Astrocyte (in vitro differentiated cells and primary cell): ENCODE data around the gene DOK5.

Source experiments
- EZH2 ChIP-seq: IDR thresholded peaks from 2 replicates; pipeline ENCODE4 v1.6.1; 2012; ENCODE audit warnings: mild to moderate bottlenecking, low read length, inconsistent platforms; ENCODE audit not compliant: insufficient read depth
- TF ChIP-seq, protein P1 (sequence below): IDR thresholded peaks from 2 replicates; pipeline ENCODE4 v1.5.1; 2011; ENCODE audit warnings: low read depth, mild to moderate bottlenecking, inconsistent platforms, low read length, moderate library complexity; ENCODE audit not compliant: insufficient read depth

GRCh38 chr20:54658525-54658924, 183.1 kb downstream of the DOK5 start:
- TF ChIP-seq, protein P1, sequence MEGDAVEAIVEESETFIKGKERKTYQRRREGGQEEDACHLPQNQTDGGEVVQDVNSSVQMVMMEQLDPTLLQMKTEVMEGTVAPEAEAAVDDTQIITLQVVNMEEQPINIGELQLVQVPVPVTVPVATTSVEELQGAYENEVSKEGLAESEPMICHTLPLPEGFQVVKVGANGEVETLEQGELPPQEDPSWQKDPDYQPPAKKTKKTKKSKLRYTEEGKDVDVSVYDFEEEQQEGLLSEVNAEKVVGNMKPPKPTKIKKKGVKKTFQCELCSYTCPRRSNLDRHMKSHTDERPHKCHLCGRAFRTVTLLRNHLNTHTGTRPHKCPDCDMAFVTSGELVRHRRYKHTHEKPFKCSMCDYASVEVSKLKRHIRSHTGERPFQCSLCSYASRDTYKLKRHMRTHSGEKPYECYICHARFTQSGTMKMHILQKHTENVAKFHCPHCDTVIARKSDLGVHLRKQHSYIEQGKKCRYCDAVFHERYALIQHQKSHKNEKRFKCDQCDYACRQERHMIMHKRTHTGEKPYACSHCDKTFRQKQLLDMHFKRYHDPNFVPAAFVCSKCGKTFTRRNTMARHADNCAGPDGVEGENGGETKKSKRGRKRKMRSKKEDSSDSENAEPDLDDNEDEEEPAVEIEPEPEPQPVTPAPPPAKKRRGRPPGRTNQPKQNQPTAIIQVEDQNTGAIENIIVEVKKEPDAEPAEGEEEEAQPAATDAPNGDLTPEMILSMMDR, result no peak
- TF ChIP-seq EZH2, result no peak
